WERI-Rb-1 (cell line): Measurements from ENCODE around the gene SNX27.
A peak's percentile ranks its signal among the peaks of the same experiment; 100 is the strongest.

Source experiments
- DNase-seq: peaks from one replicate; pipeline ENCODE4 v3.0.0-alpha.2; 2020
- H3K27ac ChIP-seq: fragments of 250-450 bp; sonication (Bioruptor Pico); 2 replicates; pipeline ENCODE4 v1.5.1; 2020; ENCODE audit warnings: mild to moderate bottlenecking, moderate library complexity
- H3K27me3 ChIP-seq: fragments of 250-450 bp; sonication (Bioruptor Pico); 2 replicates; pipeline ENCODE4 v1.5.1; 2021; ENCODE audit warnings: mild to moderate bottlenecking, low read depth, moderate library complexity; ENCODE audit not compliant: insufficient read depth, severe bottlenecking
- H3K36me3 ChIP-seq: fragments of 250-450 bp; sonication (Bioruptor Pico); 2 replicates; pipeline ENCODE4 v1.5.1; 2020; ENCODE audit warnings: mild to moderate bottlenecking, moderate library complexity
- H3K4me3 ChIP-seq: 2 replicates; pipeline ENCODE4 v1.5.1; 2011; ENCODE audit warnings: low read depth, mild to moderate bottlenecking, control low read depth, low read length
- H3K9me3 ChIP-seq: fragments of 250-450 bp; sonication (Bioruptor Pico); 2 replicates; pipeline ENCODE4 v1.5.1; 2021; ENCODE audit warnings: mild to moderate bottlenecking, moderate library complexity; ENCODE audit not compliant: severe bottlenecking
- CTCF ChIP-seq: IDR thresholded peaks from 2 replicates; pipeline ENCODE4 v1.5.1; 2011; ENCODE audit warnings: low read depth, mild to moderate bottlenecking, control low read depth, inconsistent platforms, low read length

SNX27 gene

GRCh38 chr1:151707541-151708065 is 95.8 kb downstream of the SNX27 start:
- TF ChIP-seq CTCF, result no peak

GRCh38 chr1:151708891-151709290 is 97.0 kb downstream of the SNX27 start:
- peaks cover 95% of the 10 kb centered on the region for H3K36me3 ChIP-seq
- no peak for DNase-seq
- H3K27me3 ChIP-seq, result no peaks in the 10 kb centered on the region
- no peak for TF ChIP-seq CTCF
- H3K9me3 ChIP-seq, result no peaks in the 10 kb centered on the region
- no peak overlapping the region for H3K4me3 ChIP-seq
- 0 out of 2 replicates have a peak overlapping the region, but pooled peaks have one; percentile 4 for H3K27ac ChIP-seq

More at GRCh38 chr1:151707541-151708065, 95.8 kb downstream of the SNX27 start:
- H3K4me3 ChIP-seq, result no peak overlapping the region
- H3K27me3 ChIP-seq, result no peaks in the 10 kb centered on the region
- H3K36me3 ChIP-seq, result peaks cover 95% of the 10 kb centered on the region
- DNase-seq, result no peak
- no peaks in the 10 kb centered on the region for H3K9me3 ChIP-seq
- H3K27ac ChIP-seq, result no peak overlapping the region; the same call in 1 of the 2 replicates

GRCh38 chr1:151710187-151710840 is 98.5 kb downstream of the SNX27 start:
- Histone ChIP-seq H3K27me3 (no peaks in the 10 kb centered on the region), H3K9me3 (no peaks in the 10 kb centered on the region), H3K27ac (peak overlapping the region; percentile 90), H3K4me3 (no peak overlapping the region), H3K36me3 (peaks cover 94% of the 10 kb centered on the region)
- no peak for TF ChIP-seq CTCF
- DNase-seq, result peak; percentile 94

- no peak for TF ChIP-seq CTCF
Measured at GRCh38 chr1:151711044-151711800, 99.4 kb downstream of the SNX27 start.

GRCh38 chr1:151711951-151712350 is 100.1 kb downstream of the SNX27 start:
- no peaks in the 10 kb centered on the region for H3K9me3 ChIP-seq
- peak overlapping the region; percentile 30 for H3K4me3 ChIP-seq
- peaks cover 78% of the 10 kb centered on the region for H3K36me3 ChIP-seq
- H3K27ac ChIP-seq, result peak overlapping the region; percentile 90
- no peak for TF ChIP-seq CTCF
- no peaks in the 10 kb centered on the region for H3K27me3 ChIP-seq
- DNase-seq, result peak; percentile 70

More at GRCh38 chr1:151711044-151711800, 99.4 kb downstream of the SNX27 start:
- H3K4me3 ChIP-seq, result peak overlapping the region; percentile 30
- peak overlapping the region; percentile 90 for H3K27ac ChIP-seq
- no peaks in the 10 kb centered on the region for H3K27me3 ChIP-seq
- H3K9me3 ChIP-seq, result no peaks in the 10 kb centered on the region
- peak; percentile 100 for DNase-seq
- H3K36me3 ChIP-seq, result peaks cover 85% of the 10 kb centered on the region
